ENCODE data around the gene TEAD1. TPM values are rescaled to one million over a fixed set of nuclear protein-coding genes. Genes with fewer than 3 reads are reported as not detected.

The TEAD1 gene
- polyA plus RNA-seq, 1 experiment = 113 TPM

DNA sequence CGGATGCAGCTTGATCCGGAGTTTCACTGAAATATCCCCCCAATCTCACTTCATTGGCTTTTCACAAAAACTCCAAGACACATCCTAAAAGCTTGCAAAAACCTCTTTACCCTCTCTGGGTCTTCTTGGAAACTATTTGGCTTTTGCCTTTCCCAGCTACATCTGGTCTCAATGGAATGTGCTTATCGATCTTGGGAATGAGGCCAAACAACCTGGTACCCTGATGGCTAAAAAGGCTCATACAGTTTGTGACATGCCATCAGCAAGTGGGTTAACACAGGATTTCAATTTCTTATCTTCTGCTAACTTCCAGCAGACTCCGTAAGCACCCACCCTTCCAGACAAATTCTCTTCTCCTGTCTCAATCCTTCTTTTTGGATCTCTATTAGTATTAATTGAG, 45.9 kb upstream of the TEAD1 start:
- H3K27ac ChIP-seq (ENCODE audit: low read depth, low read length) = no peak overlapping the region
- ChIA-PET POLR2A (interaction anchor here (0.5 to 0.7 kb wide), 2 partner anchors 230 to 251 kb away, joined by 4 read pairs; partner anchors contain the start of gene PARVA), CTCF (interaction anchor here (0.7 to 1.3 kb wide), 3 partner anchors 14 to 297 kb away, joined by 3 read pairs; no protein-coding TSS in a partner anchor)
- TF ChIP-seq, protein P1, sequence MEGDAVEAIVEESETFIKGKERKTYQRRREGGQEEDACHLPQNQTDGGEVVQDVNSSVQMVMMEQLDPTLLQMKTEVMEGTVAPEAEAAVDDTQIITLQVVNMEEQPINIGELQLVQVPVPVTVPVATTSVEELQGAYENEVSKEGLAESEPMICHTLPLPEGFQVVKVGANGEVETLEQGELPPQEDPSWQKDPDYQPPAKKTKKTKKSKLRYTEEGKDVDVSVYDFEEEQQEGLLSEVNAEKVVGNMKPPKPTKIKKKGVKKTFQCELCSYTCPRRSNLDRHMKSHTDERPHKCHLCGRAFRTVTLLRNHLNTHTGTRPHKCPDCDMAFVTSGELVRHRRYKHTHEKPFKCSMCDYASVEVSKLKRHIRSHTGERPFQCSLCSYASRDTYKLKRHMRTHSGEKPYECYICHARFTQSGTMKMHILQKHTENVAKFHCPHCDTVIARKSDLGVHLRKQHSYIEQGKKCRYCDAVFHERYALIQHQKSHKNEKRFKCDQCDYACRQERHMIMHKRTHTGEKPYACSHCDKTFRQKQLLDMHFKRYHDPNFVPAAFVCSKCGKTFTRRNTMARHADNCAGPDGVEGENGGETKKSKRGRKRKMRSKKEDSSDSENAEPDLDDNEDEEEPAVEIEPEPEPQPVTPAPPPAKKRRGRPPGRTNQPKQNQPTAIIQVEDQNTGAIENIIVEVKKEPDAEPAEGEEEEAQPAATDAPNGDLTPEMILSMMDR (IDR thresholded peaks at IDR 0.05; ENCODE audit: low read depth, low read length) = no peak
- no peaks in the 10 kb centered on the region for H3K9me3 ChIP-seq (ENCODE audit: control insufficient read depth, insufficient read depth, low read length)
- no peak overlapping the region for H3K4me3 ChIP-seq (ENCODE audit: low read depth, low read length)
- no peaks in the 10 kb centered on the region for H3K27me3 ChIP-seq (ENCODE audit: control insufficient read depth, insufficient read depth, low read length)
- no peak for DNase-seq (ENCODE audit: low read depth, low spot score)

DNA sequence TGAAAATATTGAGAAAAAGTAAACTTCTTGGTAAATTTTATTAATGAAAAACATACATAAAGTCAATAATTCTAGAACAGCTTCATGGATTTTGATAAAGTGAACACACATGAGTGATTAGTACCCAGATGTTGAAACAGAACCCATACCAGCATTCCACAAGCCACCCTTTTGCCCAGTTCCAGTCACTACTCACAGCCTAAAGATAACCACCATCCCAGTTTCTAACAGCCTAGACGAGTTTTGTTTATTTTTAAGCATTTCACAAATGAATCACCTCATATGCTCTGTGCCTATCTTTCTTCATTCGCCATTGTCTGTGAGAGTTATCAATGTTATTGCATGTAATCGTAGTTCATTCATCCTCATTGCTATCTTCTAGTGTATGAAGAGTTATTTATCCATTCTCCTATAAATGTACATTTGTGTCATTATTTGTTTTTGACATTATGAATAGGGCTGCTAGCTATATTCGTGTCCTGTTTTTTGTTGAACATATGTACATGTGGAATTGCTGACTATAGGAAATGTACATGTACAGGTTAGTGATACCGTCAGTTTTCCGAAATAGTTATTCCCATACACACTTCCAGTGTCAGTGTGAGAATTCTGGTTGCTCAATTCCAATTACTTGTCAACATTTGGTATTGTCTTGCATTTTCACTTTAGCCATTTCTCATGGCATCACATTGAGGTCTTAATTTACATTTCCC, 44.5 kb upstream of the TEAD1 start:
- Histone ChIP-seq H3K27me3 (ENCODE audit: control insufficient read depth, insufficient read depth, low read length) (no peaks in the 10 kb centered on the region), H3K27ac (ENCODE audit: low read depth, low read length) (no peak overlapping the region), H3K9me3 (ENCODE audit: control insufficient read depth, insufficient read depth, low read length) (no peaks in the 10 kb centered on the region), H3K4me3 (ENCODE audit: low read depth, low read length) (no peak overlapping the region)
- no peak for DNase-seq (ENCODE audit: low read depth, low spot score)
- POLR2A ChIA-PET = no interaction called here
- TF ChIP-seq, protein P1 (IDR thresholded peaks at IDR 0.05; ENCODE audit: low read depth, low read length) = no peak
- CTCF ChIA-PET = interaction anchor here (1.3 kb wide), 1 partner anchor 299 kb away, joined by 3 read pairs; no protein-coding TSS in a partner anchor

DNA sequence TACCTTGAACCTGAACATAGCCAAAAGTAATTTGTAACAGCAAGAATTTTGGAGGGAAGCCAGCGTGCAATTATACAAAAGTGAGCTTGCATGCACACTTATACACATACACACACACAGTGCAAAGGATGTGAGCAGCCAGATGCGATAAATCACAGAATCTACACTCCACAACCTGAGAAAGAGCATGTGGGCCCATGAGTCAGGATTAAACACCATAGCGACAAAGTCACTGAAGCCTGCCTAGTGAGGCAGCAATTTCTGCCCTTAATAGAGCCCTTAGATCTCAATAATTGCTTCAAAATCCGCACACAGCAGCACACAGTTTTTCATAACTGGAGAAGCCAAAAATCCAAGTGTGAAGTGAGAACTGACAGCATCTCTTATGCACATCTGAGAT, 42.6 kb upstream of the TEAD1 start:
- DNase-seq (ENCODE audit: low read depth, low spot score) = no peak
- Histone ChIP-seq H3K4me3 (ENCODE audit: low read depth, low read length) (no peak overlapping the region), H3K9me3 (ENCODE audit: control insufficient read depth, insufficient read depth, low read length) (no peaks in the 10 kb centered on the region), H3K27me3 (ENCODE audit: control insufficient read depth, insufficient read depth, low read length) (no peaks in the 10 kb centered on the region), H3K27ac (ENCODE audit: low read depth, low read length) (no peak overlapping the region)
- POLR2A ChIA-PET = no interaction called here
- CTCF ChIA-PET = no interaction called here
- TF ChIP-seq, protein P1 (IDR thresholded peaks at IDR 0.05; ENCODE audit: low read depth, low read length) = no peak

DNA sequence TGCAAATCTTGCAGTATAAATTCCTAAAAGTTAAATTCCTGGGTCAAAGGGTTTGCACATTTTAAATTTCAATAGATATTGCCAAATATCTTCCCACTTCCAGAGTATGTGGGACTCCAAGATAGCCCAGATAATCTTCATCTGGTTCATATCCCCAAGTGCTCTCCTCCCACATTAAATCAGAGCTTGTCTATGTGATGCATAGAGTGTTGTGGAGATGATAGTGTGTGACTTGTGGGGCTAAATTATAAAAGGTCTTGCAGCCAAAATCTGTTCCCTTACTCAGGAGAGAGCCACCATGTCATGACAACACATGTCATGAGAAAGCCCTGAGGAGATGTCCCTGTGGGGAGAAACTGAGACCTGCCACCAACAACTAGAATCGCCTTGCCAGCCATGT, 39.9 kb upstream of the TEAD1 start:
- Histone ChIP-seq H3K9me3 (ENCODE audit: control insufficient read depth, insufficient read depth, low read length) (no peaks in the 10 kb centered on the region), H3K27ac (ENCODE audit: low read depth, low read length) (no peak overlapping the region), H3K27me3 (ENCODE audit: control insufficient read depth, insufficient read depth, low read length) (no peaks in the 10 kb centered on the region), H3K4me3 (ENCODE audit: low read depth, low read length) (no peak overlapping the region)
- POLR2A ChIA-PET = no interaction called here
- no peak for DNase-seq (ENCODE audit: low read depth, low spot score)
- CTCF ChIA-PET = no interaction called here
- TF ChIP-seq, protein P1 (IDR thresholded peaks at IDR 0.05; ENCODE audit: low read depth, low read length) = no peak

DNA sequence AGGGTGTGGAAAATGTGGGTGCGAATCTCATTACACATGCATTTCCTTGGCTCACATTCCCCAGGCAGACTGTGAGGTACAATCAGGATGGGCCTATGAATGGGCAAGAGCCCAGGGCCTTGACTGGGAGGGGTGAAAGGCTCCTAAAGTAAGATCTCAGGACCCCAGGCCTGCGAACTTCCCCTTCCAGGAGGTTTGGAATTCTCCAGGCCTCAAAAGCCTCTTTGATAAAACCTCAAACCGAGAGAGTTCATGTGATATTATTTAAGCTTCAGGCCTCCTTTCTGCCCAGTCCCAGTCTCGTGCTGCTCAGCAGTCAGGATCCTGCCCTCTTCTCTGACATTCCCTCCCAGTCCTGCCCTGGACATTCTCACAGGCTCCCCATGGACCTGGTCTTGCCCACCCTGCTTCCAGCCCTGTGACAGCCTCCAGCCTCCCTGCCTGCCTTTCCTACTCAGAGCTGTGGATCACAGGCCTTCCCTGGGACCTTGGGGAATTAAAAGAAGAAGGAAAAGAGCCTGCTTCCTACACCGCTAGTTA, 37.3 kb upstream of the TEAD1 start:
- Histone ChIP-seq H3K27me3 (ENCODE audit: control insufficient read depth, insufficient read depth, low read length) (no peaks in the 10 kb centered on the region), H3K27ac (ENCODE audit: low read depth, low read length) (no peak overlapping the region), H3K4me3 (ENCODE audit: low read depth, low read length) (no peak overlapping the region), H3K9me3 (ENCODE audit: control insufficient read depth, insufficient read depth, low read length) (no peaks in the 10 kb centered on the region)
- no peak for DNase-seq (ENCODE audit: low read depth, low spot score)
- TF ChIP-seq, protein P1 (IDR thresholded peaks at IDR 0.05; ENCODE audit: low read depth, low read length) = no peak
- ChIA-PET CTCF (interaction anchor here (0.6 kb wide), 1 partner anchor 230 kb away, joined by 3 read pairs; no protein-coding TSS in a partner anchor), POLR2A (no interaction called here)

Data from AG04450 (cell line).